HEK293 (cell line): Measurements from ENCODE around the gene MMP14.

Source experiments
- CTCF ChIA-PET: fragments of 350-600 bp; formaldehyde crosslinking; extraction: SDS; loops from one replicate; lab custom pipeline; 2021; ENCODE audit warnings: antibody characterized with exemption; lab: Yijun Ruan, JAX
- POLR2A ChIA-PET: fragments of 300-600 bp; formaldehyde crosslinking; extraction: SDS; loops from one replicate; lab custom pipeline; 2020; ENCODE audit warnings: antibody characterized with exemption, inconsistent platforms; lab: Yijun Ruan, JAX
- H3K27ac ChIP-seq: fragments of 200-500 bp; sonication (Bioruptor generic); 2 replicates; pipeline ENCODE4 v1.5.1; 2014; ENCODE audit warnings: low read depth, low read length, control low read depth, inconsistent platforms; ENCODE audit errors: extremely low read depth
- H3K36me3 ChIP-seq, 2 experiments: fragments of 200-500 bp in 1 of 2; sonication (Bioruptor generic) in 1 of 2; 1 replicate in 1 of 2; 2 replicates in 1 of 2; pipeline ENCODE4 v1.5.1; 2014 to 2017; ENCODE audit warnings: inconsistent platforms in 2 of 2, low read length in 2 of 2; ENCODE audit not compliant: control insufficient read depth in 2 of 2, insufficient read depth in 1 of 2
- H3K4me1 ChIP-seq: fragments of 200-500 bp; sonication (Bioruptor generic); 2 replicates; pipeline ENCODE4 v1.5.1; 2014; ENCODE audit warnings: mild to moderate bottlenecking, low read length, inconsistent platforms; ENCODE audit not compliant: control insufficient read depth, insufficient read depth
- H3K4me3 ChIP-seq: 2 replicates; pipeline ENCODE4 v1.5.1; 2011; ENCODE audit warnings: low read depth, mild to moderate bottlenecking, control low read depth, low read length, moderate library complexity
- H3K9me3 ChIP-seq: fragments of 200-500 bp; sonication (Bioruptor generic); 2 replicates; pipeline ENCODE4 v1.5.1; 2014; ENCODE audit warnings: low read depth, low read length, inconsistent platforms; ENCODE audit not compliant: control insufficient read depth, insufficient read depth
- GLIS1 ChIP-seq: fragments of 450-650 bp; formaldehyde crosslinking; IDR thresholded peaks from 2 replicates; pipeline ENCODE4 v1.5.1; 2016; ENCODE audit warnings: missing biosample characterization, missing genetic modification characterization
- GLIS2 ChIP-seq: fragments of 450-650 bp; formaldehyde crosslinking; IDR thresholded peaks from 2 replicates; pipeline ENCODE4 v1.5.1; 2016; ENCODE audit warnings: missing biosample characterization, missing genetic modification characterization
- HOXD13 ChIP-seq: sonication (generic); formaldehyde crosslinking; IDR thresholded peaks from 2 replicates; pipeline ENCODE4 v1.8.0; 2022; ENCODE audit warnings: missing genetic modification reagents, borderline replicate concordance
- IKZF3 ChIP-seq: fragments of 450-650 bp; IDR thresholded peaks from 2 replicates; pipeline ENCODE4 v1.5.0; 2018; ENCODE audit warnings: missing biosample characterization, mild to moderate bottlenecking, missing genetic modification characterization, moderate library complexity
- ZBTB17 ChIP-seq: fragments of 450-650 bp; formaldehyde crosslinking; IDR thresholded peaks from 2 replicates; pipeline ENCODE4 v1.5.1; 2016; ENCODE audit warnings: missing biosample characterization, missing genetic modification characterization
- ZBTB8A ChIP-seq: fragments of 450-650 bp; formaldehyde crosslinking; IDR thresholded peaks from 2 replicates; pipeline ENCODE4 v1.5.1; 2016; ENCODE audit warnings: missing biosample characterization, missing genetic modification characterization
- ZFP37 ChIP-seq: fragments of 450-650 bp; formaldehyde crosslinking; IDR thresholded peaks from 2 replicates; pipeline ENCODE4 v1.5.1; 2016; ENCODE audit warnings: missing biosample characterization, missing genetic modification characterization
- ZFP69B ChIP-seq: fragments of 450-650 bp; formaldehyde crosslinking; IDR thresholded peaks from 2 replicates; pipeline ENCODE4 v1.5.1; 2016; ENCODE audit warnings: missing biosample characterization, missing genetic modification characterization
- ZIC2 ChIP-seq: fragments of 450-650 bp; formaldehyde crosslinking; IDR thresholded peaks from 2 replicates; pipeline ENCODE4 v1.5.1; 2016; ENCODE audit warnings: missing biosample characterization, missing genetic modification characterization
- ZNF239 ChIP-seq: fragments of 450-650 bp; formaldehyde crosslinking; IDR thresholded peaks from 2 replicates; pipeline ENCODE4 v1.5.1; 2016; ENCODE audit warnings: missing biosample characterization, missing genetic modification characterization
- ZNF24 ChIP-seq: fragments of 450-650 bp; formaldehyde crosslinking; IDR thresholded peaks from 2 replicates; pipeline ENCODE4 v1.5.1; 2016; ENCODE audit warnings: missing biosample characterization, missing genetic modification characterization
- ZNF600 ChIP-seq: fragments of 450-650 bp; formaldehyde crosslinking; IDR thresholded peaks from 2 replicates; pipeline ENCODE4 v1.5.1; 2016; ENCODE audit warnings: missing biosample characterization, missing genetic modification characterization
- ZNF654 ChIP-seq: fragments of 450-650 bp; formaldehyde crosslinking; IDR thresholded peaks from 2 replicates; pipeline ENCODE4 v1.5.1; 2016; ENCODE audit warnings: low read depth, missing biosample characterization, missing genetic modification characterization
- TF ChIP-seq, protein P1 (sequence below): fragments of 450-650 bp; formaldehyde crosslinking; IDR thresholded peaks from 2 replicates; pipeline ENCODE4 v1.5.1; 2016; ENCODE audit warnings: missing biosample characterization, missing genetic modification characterization
- TF ChIP-seq, protein P2 (sequence below): fragments of 450-650 bp; formaldehyde crosslinking; IDR thresholded peaks from 2 replicates; pipeline ENCODE4 v1.5.1; 2016; ENCODE audit warnings: missing biosample characterization, missing genetic modification characterization, low read depth
- TF ChIP-seq, protein P3 (sequence below): fragments of 450-650 bp; formaldehyde crosslinking; IDR thresholded peaks from 2 replicates; pipeline ENCODE4 v1.5.1; 2016; ENCODE audit warnings: missing biosample characterization, missing genetic modification characterization
- TF ChIP-seq, protein P4 (sequence below): fragments of 450-650 bp; formaldehyde crosslinking; IDR thresholded peaks from 2 replicates; pipeline ENCODE4 v1.5.1; 2016; ENCODE audit warnings: missing biosample characterization, missing genetic modification characterization

Gene MMP14

DNA sequence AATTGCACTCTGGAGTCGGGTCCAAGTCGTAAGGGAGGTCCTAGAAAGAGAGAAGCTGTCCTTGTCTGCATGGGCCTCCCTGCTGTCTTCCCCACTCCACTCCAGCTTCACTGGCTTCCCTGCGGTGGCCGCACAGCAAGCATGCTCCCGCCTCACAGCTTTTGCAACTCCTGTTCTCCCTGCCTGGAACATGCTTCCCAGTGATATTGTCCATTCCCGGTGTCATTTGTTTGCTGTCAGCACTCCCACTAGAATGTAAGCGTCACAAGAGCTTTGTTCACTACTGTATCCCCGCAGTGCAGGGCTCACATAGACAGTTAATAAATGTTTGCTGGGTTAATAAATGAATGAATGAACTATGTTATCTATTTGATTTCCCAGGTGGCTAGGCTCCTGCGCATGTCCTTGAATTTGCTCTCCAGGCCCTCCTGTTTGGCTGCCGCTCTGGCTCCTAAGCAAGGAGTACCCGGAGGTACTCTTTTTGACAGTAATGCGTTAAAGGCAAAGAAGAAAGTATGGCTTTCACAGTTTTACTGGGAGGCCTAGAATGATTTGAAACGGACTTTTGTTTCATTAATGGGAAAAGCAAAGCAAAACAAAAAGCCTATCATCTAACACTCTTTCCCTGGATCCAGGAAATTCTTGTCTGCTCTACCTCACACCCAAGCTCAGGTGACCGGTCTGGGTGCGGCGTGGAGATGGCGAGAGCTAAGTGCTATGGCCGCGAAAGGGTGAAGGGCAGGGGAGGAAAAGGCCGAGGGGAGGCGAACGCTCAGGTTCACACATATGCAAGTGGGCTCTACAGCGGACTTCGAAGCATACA lies 15.0 kb upstream of the MMP14 start:
- no peaks in the 10 kb centered on the region for H3K36me3 ChIP-seq
- no peaks in the 10 kb centered on the region for H3K9me3 ChIP-seq
- H3K4me3 ChIP-seq, result no peak overlapping the region
- CTCF ChIA-PET, result interaction anchor here (0.9 to 4.7 kb wide), 6 partner anchors 13 to 251 kb away, joined by 3 to 115 read pairs (median 6); no protein-coding TSS in a partner anchor
- H3K4me1 ChIP-seq, result peaks cover 2% of the 10 kb centered on the region; the same call in 1 of the 2 replicates
- TF ChIP-seq ZFP37 (tag by site-specific recombination) (no peak), ZIC2 (tag by site-specific recombination) (peak; percentile 97), GLIS1 (tag by site-specific recombination) (0 out of 2 replicates have a peak, but pooled peaks have one; percentile 16), ZBTB17 (tag by site-specific recombination) (no peak), IKZF3 (tag by site-specific recombination) (0 out of 2 replicates have a peak, but pooled peaks have one; percentile 30), ZNF600 (0 out of 2 replicates have a peak, but pooled peaks have one; percentile 40)
- TF ChIP-seq, protein P1, sequence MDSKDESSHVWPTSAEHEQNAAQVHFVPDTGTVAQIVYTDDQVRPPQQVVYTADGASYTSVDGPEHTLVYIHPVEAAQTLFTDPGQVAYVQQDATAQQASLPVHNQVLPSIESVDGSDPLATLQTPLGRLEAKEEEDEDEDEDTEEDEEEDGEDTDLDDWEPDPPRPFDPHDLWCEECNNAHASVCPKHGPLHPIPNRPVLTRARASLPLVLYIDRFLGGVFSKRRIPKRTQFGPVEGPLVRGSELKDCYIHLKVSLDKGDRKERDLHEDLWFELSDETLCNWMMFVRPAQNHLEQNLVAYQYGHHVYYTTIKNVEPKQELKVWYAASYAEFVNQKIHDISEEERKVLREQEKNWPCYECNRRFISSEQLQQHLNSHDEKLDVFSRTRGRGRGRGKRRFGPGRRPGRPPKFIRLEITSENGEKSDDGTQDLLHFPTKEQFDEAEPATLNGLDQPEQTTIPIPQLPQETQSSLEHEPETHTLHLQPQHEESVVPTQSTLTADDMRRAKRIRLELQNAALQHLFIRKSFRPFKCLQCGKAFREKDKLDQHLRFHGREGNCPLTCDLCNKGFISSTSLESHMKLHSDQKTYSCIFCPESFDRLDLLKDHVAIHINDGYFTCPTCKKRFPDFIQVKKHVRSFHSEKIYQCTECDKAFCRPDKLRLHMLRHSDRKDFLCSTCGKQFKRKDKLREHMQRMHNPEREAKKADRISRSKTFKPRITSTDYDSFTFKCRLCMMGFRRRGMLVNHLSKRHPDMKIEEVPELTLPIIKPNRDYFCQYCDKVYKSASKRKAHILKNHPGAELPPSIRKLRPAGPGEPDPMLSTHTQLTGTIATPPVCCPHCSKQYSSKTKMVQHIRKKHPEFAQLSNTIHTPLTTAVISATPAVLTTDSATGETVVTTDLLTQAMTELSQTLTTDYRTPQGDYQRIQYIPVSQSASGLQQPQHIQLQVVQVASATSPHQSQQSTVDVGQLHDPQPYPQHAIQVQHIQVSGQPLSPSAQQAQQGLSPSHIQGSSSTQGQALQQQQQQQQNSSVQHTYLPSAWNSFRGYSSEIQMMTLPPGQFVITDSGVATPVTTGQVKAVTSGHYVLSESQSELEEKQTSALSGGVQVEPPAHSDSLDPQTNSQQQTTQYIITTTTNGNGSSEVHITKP (tag by site-specific recombination), result peak; percentile 69
- no peak overlapping the region for H3K27ac ChIP-seq
- POLR2A ChIA-PET, result interaction anchor here (0.6 kb wide), 1 partner anchor 13 kb away, joined by 3 read pairs; no protein-coding TSS in a partner anchor

DNA sequence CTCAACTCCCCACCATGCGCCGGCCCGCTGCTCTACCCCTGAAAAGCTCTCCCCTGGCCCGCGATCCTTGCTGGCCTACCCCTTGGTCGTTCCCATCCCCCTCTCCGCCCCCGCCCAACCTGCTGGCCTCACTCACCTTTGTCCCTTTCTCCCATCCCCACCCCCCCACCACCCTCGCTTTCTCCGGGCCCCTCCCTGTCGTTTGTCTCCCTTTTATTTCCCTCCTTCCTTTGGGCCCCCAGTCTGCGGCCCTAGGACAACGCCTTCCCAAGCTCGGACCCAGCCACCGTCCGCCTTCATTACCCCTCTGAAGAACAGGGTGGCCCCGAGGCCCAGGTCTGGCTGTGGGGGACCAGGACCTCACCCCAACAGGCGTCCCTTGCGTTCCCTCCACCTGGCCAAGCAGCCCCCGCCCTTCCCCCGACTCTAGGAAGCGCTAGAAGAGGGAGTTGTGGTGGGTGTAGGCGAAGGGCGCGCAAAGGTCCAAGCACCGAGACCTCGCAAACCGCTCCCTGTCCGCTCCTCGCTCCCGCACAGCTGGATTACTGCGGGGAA lies 14.3 kb upstream of the MMP14 start:
- Histone ChIP-seq H3K4me3 (no peak overlapping the region), H3K36me3 (no peaks in the 10 kb centered on the region), H3K4me1 (peaks cover 2% of the 10 kb centered on the region; the same call in 1 of the 2 replicates), H3K9me3 (no peaks in the 10 kb centered on the region), H3K27ac (no peak overlapping the region)
- POLR2A ChIA-PET, result interaction anchor here (0.6 to 1.9 kb wide), 4 partner anchors 13 to 55 kb away, joined by 3 to 6 read pairs (median 5); partner anchors contain the start of gene OXA1L
- CTCF ChIA-PET, result interaction anchor here (0.6 to 4.7 kb wide), 25 partner anchors 9 to 266 kb away, joined by 3 to 115 read pairs (median 4); partner anchors contain the start of gene CDH24
- TF ChIP-seq HOXD13 (no peak), ZNF239 (tag by site-specific recombination) (no peak)

DNA sequence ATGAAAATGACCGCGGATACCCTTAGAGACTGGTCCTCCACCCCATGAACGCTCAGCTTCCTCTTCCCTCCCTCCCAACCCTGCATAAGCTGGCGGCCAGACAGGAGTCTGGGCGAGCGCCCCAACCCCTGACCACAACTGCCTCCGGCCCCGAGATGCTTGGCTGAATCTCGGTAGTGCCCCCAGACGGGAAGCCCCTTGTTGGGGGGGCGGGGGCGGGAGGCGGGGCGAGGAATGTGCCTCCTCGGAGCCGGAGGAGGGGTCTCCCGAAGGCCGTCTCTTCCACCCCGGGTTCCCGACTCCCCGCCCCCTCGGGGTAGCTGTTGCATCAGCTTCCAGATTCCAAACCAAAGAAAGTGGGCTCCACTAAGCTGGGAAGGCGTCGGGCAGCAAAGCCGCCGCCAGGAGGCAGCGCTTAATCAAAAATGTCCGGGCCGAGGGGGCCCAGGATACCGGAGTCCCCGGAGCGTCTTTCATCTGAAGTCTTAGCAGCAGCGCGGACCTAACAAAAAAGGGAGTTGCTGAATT lies 13.8 kb upstream of the MMP14 start:
- H3K27ac ChIP-seq, result no peak overlapping the region
- peaks cover 2% of the 10 kb centered on the region; the same call in 1 of the 2 replicates for H3K4me1 ChIP-seq
- H3K9me3 ChIP-seq, result no peaks in the 10 kb centered on the region
- CTCF ChIA-PET, result interaction anchor here (0.5 to 4.7 kb wide), 36 partner anchors 10 to 267 kb away, joined by 3 to 115 read pairs (median 4); partner anchors contain the start of genes AJUBA, CDH24 and RBM23
- POLR2A ChIA-PET, result interaction anchor here (0.6 to 1.9 kb wide), 7 partner anchors 14 to 171 kb away, joined by 3 to 6 read pairs (median 5); partner anchors contain the start of gene OXA1L
- H3K4me3 ChIP-seq, result peak overlapping the region; percentile 15
- no peaks in the 10 kb centered on the region for H3K36me3 ChIP-seq
- TF ChIP-seq, protein P2, sequence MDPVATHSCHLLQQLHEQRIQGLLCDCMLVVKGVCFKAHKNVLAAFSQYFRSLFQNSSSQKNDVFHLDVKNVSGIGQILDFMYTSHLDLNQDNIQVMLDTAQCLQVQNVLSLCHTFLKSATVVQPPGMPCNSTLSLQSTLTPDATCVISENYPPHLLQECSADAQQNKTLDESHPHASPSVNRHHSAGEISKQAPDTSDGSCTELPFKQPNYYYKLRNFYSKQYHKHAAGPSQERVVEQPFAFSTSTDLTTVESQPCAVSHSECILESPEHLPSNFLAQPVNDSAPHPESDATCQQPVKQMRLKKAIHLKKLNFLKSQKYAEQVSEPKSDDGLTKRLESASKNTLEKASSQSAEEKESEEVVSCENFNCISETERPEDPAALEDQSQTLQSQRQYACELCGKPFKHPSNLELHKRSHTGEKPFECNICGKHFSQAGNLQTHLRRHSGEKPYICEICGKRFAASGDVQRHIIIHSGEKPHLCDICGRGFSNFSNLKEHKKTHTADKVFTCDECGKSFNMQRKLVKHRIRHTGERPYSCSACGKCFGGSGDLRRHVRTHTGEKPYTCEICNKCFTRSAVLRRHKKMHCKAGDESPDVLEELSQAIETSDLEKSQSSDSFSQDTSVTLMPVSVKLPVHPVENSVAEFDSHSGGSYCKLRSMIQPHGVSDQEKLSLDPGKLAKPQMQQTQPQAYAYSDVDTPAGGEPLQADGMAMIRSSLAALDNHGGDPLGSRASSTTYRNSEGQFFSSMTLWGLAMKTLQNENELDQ (tag by site-specific recombination), result no peak
- TF ChIP-seq, protein P3, sequence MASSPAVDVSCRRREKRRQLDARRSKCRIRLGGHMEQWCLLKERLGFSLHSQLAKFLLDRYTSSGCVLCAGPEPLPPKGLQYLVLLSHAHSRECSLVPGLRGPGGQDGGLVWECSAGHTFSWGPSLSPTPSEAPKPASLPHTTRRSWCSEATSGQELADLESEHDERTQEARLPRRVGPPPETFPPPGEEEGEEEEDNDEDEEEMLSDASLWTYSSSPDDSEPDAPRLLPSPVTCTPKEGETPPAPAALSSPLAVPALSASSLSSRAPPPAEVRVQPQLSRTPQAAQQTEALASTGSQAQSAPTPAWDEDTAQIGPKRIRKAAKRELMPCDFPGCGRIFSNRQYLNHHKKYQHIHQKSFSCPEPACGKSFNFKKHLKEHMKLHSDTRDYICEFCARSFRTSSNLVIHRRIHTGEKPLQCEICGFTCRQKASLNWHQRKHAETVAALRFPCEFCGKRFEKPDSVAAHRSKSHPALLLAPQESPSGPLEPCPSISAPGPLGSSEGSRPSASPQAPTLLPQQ, result peak; percentile 90
- TF ChIP-seq ZNF654 (peak; percentile 61), ZFP69B (peak; percentile 90), ZNF24 (tag by site-specific recombination) (no peak), GLIS2 (tag by site-specific recombination) (no peak), ZBTB8A (tag by site-specific recombination) (peak; percentile 43)
- TF ChIP-seq, protein P4, sequence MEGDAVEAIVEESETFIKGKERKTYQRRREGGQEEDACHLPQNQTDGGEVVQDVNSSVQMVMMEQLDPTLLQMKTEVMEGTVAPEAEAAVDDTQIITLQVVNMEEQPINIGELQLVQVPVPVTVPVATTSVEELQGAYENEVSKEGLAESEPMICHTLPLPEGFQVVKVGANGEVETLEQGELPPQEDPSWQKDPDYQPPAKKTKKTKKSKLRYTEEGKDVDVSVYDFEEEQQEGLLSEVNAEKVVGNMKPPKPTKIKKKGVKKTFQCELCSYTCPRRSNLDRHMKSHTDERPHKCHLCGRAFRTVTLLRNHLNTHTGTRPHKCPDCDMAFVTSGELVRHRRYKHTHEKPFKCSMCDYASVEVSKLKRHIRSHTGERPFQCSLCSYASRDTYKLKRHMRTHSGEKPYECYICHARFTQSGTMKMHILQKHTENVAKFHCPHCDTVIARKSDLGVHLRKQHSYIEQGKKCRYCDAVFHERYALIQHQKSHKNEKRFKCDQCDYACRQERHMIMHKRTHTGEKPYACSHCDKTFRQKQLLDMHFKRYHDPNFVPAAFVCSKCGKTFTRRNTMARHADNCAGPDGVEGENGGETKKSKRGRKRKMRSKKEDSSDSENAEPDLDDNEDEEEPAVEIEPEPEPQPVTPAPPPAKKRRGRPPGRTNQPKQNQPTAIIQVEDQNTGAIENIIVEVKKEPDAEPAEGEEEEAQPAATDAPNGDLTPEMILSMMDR (tag by site-specific recombination), result peak; percentile 68
